SJSA1 (cell line): ENCODE data around the gene RIPOR1. TPM values are rescaled to one million over a fixed set of nuclear protein-coding genes. Genes with fewer than 3 reads are reported as not detected.

Experiments
- total RNA-seq: library from RNA; depleted of rRNA; stranded (reverse); fragments of >200 nt; shearing (Covaris generic); gene quantifications from 2 replicates; pipeline ENCODE4 v1.2.3, GENCODE V29; 2014; rRNA removed

Gene RIPOR1
- total RNA-seq, 1 experiment from 2014 or later: 24.8 TPM

Other genes with a start within 250 kb of the RIPOR1 start
- gene PLEKHG4, start 249.3 kb upstream of the RIPOR1 start, total RNA-seq: 5.0 and 15.1 TPM in 2 replicates
- 0.03 TPM in 1 of 2 replicates, not detected in the other for gene KCTD19, start 202.1 kb upstream of the RIPOR1 start, total RNA-seq
- gene LRRC36, start 202.0 kb upstream of the RIPOR1 start, total RNA-seq: not detected in 2 replicates
- not detected in 2 replicates for gene TPPP3, start 135.3 kb upstream of the RIPOR1 start, total RNA-seq
- 1.0 and 4.4 TPM in 2 replicates for gene ZDHHC1, start 112.4 kb upstream of the RIPOR1 start, total RNA-seq
- not detected in 2 replicates for gene HSD11B2, start 97.7 kb upstream of the RIPOR1 start, total RNA-seq
- gene ATP6V0D1, start 47.7 kb upstream of the RIPOR1 start, total RNA-seq: 80.5 and 83.5 TPM in 2 replicates
- not detected in 2 replicates for gene AGRP, start 45.3 kb upstream of the RIPOR1 start, total RNA-seq
- 26.6 and 39.1 TPM in 2 replicates for gene CTCF, start 33.7 kb downstream of the RIPOR1 start, total RNA-seq
- 5.2 and 7.6 TPM in 2 replicates for gene CARMIL2, start 116.3 kb downstream of the RIPOR1 start, total RNA-seq
- 22.6 and 33.0 TPM in 2 replicates for gene ACD, start 131.4 kb downstream of the RIPOR1 start, total RNA-seq
- gene PARD6A, start 132.1 kb downstream of the RIPOR1 start, total RNA-seq: 0.26 TPM in 1 of 2 replicates, not detected in the other
- gene ENKD1, start 137.9 kb downstream of the RIPOR1 start, total RNA-seq: 5.1 TPM in 2 replicates
- 0.32 TPM in 1 of 2 replicates, not detected in the other for gene C16orf86, start 138.0 kb downstream of the RIPOR1 start, total RNA-seq
- 13.5 and 19.7 TPM in 2 replicates for gene GFOD2, start 190.5 kb downstream of the RIPOR1 start, total RNA-seq